ENCODE measurements around the gene SEMA6A.

The SEMA6A gene

DNA sequence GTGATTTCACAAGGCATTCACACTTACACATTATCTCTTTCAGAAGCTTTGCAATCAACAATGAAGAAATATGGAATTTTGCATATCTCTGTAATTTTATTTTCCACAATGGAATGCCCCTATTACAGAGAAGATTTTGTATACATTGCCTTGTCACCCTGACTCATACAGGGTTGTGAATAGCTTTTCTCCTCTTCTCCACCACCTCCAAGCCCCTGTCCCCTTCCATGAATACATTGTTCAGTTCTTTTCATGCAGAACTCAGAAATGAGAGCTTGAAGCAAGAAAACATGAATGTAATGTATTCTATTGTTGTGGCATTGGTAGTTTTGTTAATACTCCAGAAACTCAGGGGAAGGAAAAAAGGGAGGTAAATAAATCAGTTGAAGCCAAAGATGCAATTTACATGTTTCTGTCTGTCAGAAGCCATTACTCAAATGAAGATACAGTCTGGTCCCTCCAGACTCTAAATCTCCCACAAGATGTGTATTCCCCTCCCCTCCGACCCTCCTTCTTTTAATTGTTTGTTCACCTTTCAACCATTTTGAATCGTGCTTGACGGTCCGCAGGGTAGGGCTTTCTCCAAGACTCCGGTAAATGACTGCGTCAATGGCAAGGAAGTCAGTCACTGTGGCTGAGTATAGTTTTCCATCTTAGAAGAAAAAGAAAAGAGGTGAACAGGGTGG is 86.1 kb downstream of the SEMA6A start:
- DNase-seq, result no peak

DNA sequence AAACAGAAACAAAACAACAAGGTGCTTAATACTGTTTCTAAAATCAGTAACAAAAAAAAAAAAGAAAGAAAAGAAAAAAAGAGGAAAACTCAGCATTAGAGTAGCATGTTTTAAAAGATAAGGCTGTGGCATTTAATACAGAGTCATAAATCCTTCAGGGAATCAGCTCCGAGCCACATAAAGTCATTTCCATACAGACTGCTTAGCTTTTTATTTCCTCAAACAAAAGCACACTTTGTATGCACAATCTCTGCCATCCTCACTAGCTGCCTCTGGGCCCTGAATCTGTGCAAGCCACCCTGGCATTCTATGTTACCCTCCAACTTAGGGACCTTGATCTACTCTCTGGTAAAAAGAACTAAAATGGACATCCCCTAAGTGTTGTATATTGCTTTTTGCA is 87.6 kb downstream of the SEMA6A start:
- DNase-seq, result no peak

DNA sequence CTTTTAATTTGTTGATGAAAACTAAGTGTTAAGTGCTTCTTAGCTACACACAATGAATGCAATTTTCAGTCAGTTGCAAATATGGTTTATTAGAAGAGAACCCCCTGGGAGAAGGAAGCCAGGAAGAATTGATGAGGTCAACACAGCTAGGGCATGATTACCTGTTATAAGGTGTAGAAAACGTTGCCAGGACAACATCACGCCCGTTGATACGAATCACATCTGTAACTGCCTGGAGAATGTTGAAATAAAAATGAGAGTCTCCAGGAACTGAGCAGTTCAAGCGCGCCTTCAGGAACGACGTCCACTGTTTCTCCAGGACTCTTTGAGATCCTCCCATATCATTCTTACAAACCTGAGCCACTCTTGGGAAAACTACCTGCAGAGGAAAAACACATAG is 88.0 kb downstream of the SEMA6A start:
- DNase-seq, result no peak

DNA sequence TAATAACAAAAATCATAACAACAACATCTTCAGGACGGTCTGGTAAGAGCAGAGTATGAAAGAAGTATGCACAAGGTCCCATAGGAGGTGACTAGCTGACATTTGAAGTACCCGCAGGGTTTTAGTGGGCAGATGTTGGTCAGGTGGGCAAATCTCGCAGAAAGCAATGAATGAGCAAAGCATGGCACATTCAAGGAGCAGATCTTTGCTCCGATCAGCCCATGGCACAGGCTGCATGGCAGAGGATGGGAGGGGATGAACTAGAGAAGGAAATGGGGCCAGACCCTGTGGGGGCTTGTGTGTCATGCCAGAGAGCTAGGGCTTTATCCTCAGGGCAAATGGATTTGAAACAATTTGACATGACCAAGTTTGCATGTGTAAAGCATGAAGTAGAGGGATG is 90.0 kb downstream of the SEMA6A start:
- no peak for DNase-seq

GRCh38 chr5:116482394-116482793 is 92.2 kb downstream of the SEMA6A start:
- no peak for DNase-seq

DNA sequence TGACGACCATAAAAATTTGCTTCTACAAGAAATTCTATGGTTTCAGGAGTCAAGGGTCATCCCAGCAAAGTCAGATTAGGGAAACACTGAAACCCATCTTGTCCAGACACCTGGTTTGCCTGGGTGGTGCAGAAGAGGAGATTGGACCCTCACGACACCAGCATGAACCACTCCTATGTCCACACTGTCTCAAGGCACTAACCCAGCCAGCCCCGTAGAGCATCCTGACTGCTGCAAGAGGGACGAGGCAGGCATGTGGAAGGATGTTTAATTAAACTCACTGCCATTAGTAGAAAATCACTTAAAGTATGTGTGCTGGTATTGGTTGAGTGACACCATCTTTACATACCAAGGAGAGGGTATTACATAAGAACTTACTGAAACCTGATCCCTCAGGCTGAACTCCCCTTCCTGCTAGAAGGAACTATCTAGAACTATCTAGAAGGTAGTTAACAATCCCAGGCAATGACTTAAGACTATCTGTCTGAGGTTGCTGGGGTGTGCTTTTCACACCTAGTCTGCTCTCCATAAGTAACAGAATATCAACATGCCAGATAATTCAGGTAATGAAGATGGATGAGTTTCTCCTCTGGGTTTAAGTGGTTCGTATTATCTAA is 93.6 kb downstream of the SEMA6A start:
- DNase-seq, result no peak

DNA sequence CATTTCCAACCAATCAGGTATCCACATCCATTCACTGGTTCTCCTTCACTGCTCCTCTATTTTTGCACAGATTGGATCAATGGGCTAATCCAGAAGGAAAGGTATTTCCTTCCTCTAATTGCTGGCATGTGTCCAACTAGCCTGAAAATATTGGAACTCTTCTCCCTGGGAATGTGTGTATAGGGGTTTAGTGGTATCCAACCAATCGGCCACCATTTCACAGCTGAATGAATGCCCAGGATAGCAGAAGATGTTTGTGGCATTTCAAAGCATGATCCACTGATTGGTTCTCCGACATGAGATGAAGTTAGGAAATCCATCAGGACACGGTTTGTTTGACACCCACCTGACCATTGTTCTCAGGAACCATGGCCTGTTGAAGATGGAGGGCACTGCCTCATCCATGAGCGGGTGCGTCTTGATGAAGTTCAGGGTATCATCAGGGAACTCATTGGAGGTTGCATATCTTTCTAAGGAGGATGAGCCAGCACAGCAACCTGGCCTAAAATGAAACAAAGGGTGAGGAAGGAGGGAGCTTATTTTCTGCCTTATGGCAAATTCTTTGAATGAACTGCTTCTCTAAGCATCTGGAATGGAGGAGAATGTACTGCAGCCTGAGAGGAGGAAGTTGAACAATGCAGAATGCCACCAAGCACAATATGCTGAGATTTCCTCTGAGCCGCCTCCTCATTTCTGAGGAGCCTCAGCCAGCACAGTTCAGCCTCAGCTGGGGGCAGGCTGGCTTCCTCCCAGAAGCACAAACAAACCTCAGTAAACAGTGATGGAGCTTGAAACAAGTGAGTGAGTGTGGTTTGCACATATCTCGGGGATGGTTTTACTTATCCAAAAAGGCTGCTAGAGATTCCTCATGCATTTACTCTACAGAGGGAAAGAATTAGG is 94.6 kb downstream of the SEMA6A start:
- DNase-seq, result no peak

- no peak for DNase-seq
Observed at GRCh38 chr5:116478491-116478890, 96.1 kb downstream of the SEMA6A start.

- no peak for DNase-seq
Observed at GRCh38 chr5:116476897-116477537, 97.6 kb downstream of the SEMA6A start.

GRCh38 chr5:116475338-116475737 is 99.3 kb downstream of the SEMA6A start:
- no peak for DNase-seq

- DNase-seq, result no peak
Observed at GRCh38 chr5:116473706-116474105, 100.9 kb downstream of the SEMA6A start.

- DNase-seq, result no peak
Observed at GRCh38 chr5:116472274-116472673, 102.3 kb downstream of the SEMA6A start.

DNA sequence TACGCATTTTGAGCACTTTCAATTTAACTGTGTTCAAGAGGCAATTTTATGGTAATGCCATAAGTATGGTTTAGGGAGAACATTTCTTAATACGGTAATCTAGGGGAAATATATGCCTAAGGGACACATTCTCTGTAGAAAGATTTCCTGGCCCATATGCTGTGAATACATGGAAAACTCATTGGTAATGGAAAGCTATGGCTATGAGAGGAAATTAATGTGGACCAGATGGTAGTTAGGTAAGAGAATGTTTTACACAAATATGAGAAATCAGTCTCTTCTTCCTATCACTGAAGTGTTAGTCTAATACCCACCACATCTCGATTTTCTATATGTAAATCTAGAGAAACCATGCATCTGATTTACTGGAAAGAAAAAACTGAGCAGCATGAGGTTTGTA is 105.0 kb downstream of the SEMA6A start:
- no peak for DNase-seq

DNA sequence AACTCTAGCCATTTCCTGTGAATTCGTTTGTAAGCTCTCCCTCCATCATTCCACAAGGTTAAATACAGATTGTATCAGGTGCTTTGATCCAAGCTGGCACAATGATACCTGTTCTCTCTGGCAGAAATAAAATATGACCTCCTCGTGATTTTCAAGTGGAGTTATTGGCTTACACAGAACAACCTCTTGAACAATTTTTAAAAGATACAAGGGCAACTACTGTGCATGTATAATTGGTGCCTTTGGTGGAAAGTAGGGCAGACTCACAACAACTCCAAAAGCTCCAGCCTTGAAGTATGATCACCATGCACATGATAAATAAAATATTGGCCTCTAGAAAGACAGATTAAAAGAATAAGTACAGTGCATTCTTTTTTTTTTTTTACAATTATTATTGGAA is 106.0 kb downstream of the SEMA6A start:
- DNase-seq, result no peak

- no peak for DNase-seq
Observed at GRCh38 chr5:116467465-116467843, 107.2 kb downstream of the SEMA6A start.

DNA sequence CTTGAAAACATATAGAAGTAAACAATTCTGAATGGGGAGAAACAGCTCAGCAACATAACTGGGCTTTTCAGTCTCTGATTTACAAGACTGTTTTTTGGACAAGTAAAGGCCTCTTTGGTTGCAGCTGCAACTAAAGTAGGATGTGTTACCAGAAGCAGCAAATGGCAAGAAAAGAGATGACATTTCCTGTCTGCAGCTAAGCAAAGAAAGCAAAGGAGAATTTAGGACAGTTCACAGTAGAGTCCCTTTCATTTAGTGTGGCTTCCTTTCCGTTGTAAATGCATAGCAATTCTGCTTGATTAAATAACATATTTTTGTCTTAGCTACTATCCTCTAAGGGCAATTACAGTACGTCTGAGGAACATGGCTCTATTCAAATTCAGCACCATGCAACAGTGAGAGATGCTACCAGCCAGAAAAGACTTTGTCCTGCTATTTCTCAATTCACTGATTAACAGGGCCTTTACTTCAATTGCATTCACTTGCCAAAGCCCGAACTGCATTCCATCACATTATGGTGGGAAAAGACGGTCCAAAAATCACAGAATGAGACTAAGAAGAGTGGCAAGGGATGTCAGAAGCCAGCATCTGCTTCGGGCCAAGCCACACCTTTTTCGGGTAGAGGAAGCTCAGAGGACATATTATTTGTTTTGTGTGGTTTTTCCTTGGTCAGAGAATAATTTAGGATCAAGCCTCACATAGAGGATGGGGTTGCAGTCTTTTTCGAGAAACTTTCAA is 107.7 kb downstream of the SEMA6A start:
- DNase-seq, result no peak

GRCh38 chr5:116465411-116465810 is 109.2 kb downstream of the SEMA6A start:
- no peak for DNase-seq

- DNase-seq, result no peak
Observed at GRCh38 chr5:116464144-116464708, 110.4 kb downstream of the SEMA6A start.

DNA sequence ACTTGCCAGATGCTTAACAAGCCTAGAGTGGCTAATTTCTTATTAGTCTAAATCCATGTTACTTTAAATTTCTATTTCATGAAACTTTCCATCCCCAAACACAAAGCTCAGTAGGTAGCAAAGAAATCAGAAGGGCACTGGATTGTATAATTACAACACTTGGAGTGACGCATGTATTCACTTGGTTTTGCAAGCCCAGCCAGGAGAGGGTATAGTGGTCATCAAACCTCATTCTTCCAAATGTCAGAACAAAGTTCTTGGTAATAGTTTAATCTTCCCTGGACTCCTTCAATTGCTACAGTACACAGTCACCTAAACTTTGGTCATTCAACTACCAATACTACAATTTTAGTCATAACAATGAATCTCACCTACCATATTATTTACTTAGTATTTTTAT is 112.1 kb downstream of the SEMA6A start:
- DNase-seq, result no peak

DNA sequence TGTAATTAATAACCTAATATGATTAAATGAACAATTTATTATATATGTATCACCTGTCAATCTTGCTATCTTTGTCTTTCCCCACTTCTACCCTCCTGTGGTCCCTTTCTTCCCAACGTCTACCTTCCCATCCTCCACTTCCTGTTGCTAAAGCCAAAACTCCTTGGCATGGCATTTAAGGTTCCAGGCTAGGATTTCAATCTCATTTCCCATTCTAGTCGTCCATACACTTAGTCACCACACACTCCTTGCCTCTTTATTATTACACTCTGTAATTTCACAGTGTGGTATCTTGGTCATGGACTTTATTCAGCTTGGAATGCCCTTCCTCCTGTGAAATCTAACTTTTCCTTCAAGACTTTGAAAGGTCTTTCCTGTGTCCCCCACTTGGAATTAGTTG is 115.3 kb downstream of the SEMA6A start:
- DNase-seq, result no peak

- no peak for DNase-seq
Observed at GRCh38 chr5:116457062-116457461, 117.6 kb downstream of the SEMA6A start.

- no peak for DNase-seq
Observed at GRCh38 chr5:116456036-116456435, 118.6 kb downstream of the SEMA6A start.
